Osteocyte (in vitro differentiated cells): Measurements from ENCODE around the gene UPF1. TPM values are rescaled to one million over a fixed set of nuclear protein-coding genes. Genes with fewer than 3 reads are reported as not detected.

Source experiments
- DNase-seq: peaks from one replicate; pipeline ENCODE4 v3.0.0; 2021; ENCODE audit warnings: mixed read lengths; ENCODE audit not compliant: unreplicated experiment; ENCODE audit errors: extremely low spot score
- H3K27ac Mint-ChIP-seq: one replicate; pipeline ENCODE4 v1.8.0; 2021; ENCODE audit warnings: mild to moderate bottlenecking, mixed read lengths; ENCODE audit not compliant: unreplicated experiment
- H3K27me3 Mint-ChIP-seq: one replicate; pipeline ENCODE4 v1.8.0; 2021; ENCODE audit warnings: mixed read lengths; ENCODE audit not compliant: unreplicated experiment
- H3K36me3 Mint-ChIP-seq: one replicate; pipeline ENCODE4 v1.8.0; 2021; ENCODE audit warnings: mixed read lengths; ENCODE audit not compliant: unreplicated experiment
- H3K4me1 Mint-ChIP-seq: one replicate; pipeline ENCODE4 v1.8.0; 2021; ENCODE audit warnings: mixed read lengths; ENCODE audit not compliant: unreplicated experiment
- H3K4me3 Mint-ChIP-seq: one replicate; pipeline ENCODE4 v1.8.0; 2021; ENCODE audit warnings: mild to moderate bottlenecking, moderate library complexity, mixed read lengths; ENCODE audit not compliant: unreplicated experiment
- H3K9me3 Mint-ChIP-seq: one replicate; pipeline ENCODE4 v1.8.0; 2021; ENCODE audit warnings: mixed read lengths; ENCODE audit not compliant: unreplicated experiment
- total RNA-seq: library from RNA; stranded (reverse); gene quantifications from 2 replicates; pipeline ENCODE4 v1.2.1, GENCODE V29; 2021
- TF ChIP-seq, protein P1 (sequence below): fragments of 200-600 bp; sonication (generic); IDR thresholded peaks from 2 replicates; pipeline ENCODE4 v1.5.0; 2021; ENCODE audit warnings: antibody characterized with exemption, mild to moderate bottlenecking, moderate library complexity

Gene UPF1
- total RNA-seq, 1 donor from 2014 or later, result 58.0 TPM

GRCh38 chr19:18871543-18871942 lies 39.8 kb downstream of the UPF1 start:
- DNase-seq, result no peak
- peaks cover 11% of the 10 kb centered on the region for H3K4me1 Mint-ChIP-seq

GRCh38 chr19:18875726-18876125 lies 44.0 kb downstream of the UPF1 start:
- Mint-ChIP-seq H3K4me3 (no peak overlapping the region), H3K4me1 (peaks cover 11% of the 10 kb centered on the region), H3K36me3 (peaks cover 38% of the 10 kb centered on the region), H3K27me3 (no peaks in the 10 kb centered on the region), H3K9me3 (peaks cover 6% of the 10 kb centered on the region), H3K27ac (no peak overlapping the region)
- TF ChIP-seq, protein P1, sequence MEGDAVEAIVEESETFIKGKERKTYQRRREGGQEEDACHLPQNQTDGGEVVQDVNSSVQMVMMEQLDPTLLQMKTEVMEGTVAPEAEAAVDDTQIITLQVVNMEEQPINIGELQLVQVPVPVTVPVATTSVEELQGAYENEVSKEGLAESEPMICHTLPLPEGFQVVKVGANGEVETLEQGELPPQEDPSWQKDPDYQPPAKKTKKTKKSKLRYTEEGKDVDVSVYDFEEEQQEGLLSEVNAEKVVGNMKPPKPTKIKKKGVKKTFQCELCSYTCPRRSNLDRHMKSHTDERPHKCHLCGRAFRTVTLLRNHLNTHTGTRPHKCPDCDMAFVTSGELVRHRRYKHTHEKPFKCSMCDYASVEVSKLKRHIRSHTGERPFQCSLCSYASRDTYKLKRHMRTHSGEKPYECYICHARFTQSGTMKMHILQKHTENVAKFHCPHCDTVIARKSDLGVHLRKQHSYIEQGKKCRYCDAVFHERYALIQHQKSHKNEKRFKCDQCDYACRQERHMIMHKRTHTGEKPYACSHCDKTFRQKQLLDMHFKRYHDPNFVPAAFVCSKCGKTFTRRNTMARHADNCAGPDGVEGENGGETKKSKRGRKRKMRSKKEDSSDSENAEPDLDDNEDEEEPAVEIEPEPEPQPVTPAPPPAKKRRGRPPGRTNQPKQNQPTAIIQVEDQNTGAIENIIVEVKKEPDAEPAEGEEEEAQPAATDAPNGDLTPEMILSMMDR, result no peak
- no peak for DNase-seq

More at GRCh38 chr19:18871543-18871942, 39.8 kb downstream of the UPF1 start:
- H3K27me3 Mint-ChIP-seq, result no peaks in the 10 kb centered on the region
- H3K36me3 Mint-ChIP-seq, result peaks cover 31% of the 10 kb centered on the region
- no peak overlapping the region for H3K4me3 Mint-ChIP-seq
- no peaks in the 10 kb centered on the region for H3K9me3 Mint-ChIP-seq
- no peak overlapping the region for H3K27ac Mint-ChIP-seq
- TF ChIP-seq, protein P1, result no peak

DNA sequence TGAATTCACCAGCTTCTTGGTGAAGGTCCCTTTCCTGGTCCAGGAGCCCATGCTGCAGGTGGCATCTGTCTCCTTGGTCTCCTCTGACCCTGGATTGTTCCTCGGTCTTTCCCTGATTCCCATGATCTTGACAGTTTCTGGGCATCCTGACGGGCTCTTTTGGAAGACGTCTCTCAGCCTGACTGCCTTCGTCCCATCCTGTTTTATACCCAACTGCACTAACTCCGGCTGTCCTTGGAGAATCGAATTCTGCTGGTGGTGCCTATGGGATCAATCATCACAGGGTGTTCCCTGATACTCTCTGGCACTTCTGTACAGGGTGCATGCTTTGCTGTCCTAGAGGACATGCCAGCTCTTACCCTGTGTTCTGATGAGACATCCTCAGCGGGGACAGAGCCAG lies 45.1 kb downstream of the UPF1 start:
- H3K4me3 Mint-ChIP-seq, result no peak overlapping the region
- no peaks in the 10 kb centered on the region for H3K27me3 Mint-ChIP-seq
- peaks cover 7% of the 10 kb centered on the region for H3K4me1 Mint-ChIP-seq
- DNase-seq, result no peak
- TF ChIP-seq, protein P1, result no peak
- H3K9me3 Mint-ChIP-seq, result peaks cover 6% of the 10 kb centered on the region
- no peak overlapping the region for H3K27ac Mint-ChIP-seq
- H3K36me3 Mint-ChIP-seq, result peaks cover 33% of the 10 kb centered on the region

DNA sequence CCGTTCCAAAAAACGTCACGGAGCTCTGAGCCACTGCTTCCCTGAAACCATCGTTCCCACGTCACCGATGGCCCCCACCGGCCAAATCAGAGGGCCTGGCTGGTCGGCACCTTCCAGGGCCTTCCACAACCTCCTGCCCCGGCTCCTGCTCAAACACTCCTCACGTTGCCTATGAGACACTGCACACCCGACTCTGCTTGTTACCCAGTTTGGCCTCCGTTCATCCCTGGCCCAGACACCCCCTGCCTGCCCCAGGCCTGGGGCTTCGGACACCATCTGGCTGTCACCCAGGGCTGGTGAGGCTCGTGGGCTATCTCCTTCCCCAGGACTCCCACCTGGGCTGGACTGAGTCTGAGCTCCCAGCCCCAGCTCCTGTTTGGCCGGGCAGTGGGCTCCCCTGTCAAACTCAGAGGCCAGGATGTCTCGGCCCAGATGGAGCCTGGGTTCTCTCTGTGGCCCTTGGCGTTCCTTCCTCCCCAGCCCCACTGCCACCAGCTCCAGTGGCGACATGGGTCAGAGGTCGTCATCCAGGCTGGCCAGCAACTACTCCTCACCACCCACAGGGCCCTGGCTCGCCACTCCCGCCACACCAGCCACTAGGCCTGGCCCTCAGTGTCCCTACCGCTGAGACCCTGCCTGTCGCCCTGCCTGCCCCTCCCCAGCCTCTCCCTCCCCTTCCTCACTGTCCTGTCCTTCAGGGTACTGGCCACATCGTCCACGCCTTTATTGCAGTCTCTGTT lies 46.5 kb downstream of the UPF1 start:
- H3K4me1 Mint-ChIP-seq, result peaks cover 4% of the 10 kb centered on the region
- H3K27ac Mint-ChIP-seq, result no peak overlapping the region
- TF ChIP-seq, protein P1, result no peak
- no peak overlapping the region for H3K4me3 Mint-ChIP-seq
- DNase-seq, result no peak
- no peaks in the 10 kb centered on the region for H3K27me3 Mint-ChIP-seq
- peaks cover 6% of the 10 kb centered on the region for H3K9me3 Mint-ChIP-seq
- H3K36me3 Mint-ChIP-seq, result peaks cover 28% of the 10 kb centered on the region

DNA sequence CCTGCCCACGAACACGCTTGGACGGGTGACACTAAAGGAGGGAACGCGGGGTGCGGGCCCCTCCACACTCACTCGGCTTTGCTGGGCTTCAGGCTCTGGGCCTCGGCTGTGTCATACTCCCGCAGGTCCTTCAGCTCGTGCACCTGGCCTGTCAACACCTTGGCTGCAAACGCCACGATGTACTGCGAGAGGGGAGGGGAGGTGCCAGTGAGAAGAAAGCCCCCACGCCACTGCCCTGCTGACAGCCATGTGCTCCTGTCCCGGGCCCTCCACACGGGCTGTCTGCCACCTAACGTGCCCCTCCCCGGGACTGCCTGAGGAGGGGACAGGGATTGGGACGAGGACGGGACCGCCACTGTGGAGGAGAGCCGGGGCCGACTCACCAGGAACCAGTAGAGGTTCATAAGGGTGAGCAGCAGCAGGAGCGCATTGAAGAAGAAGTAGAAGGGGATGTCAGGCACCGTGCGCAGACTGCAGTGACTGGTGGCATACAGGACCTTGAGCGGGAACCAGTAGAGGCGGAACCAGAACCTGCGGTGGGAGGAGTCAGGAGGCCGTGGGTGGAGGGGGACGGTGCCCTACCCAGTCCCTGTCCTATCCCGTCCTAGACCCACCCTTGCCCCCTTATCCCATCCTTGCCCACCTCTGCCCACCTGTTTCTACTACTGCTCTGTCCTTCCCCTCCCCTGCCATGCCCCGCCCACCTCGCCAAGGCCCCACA lies 47.3 kb downstream of the UPF1 start:
- no peak overlapping the region for H3K27ac Mint-ChIP-seq
- H3K4me3 Mint-ChIP-seq, result no peak overlapping the region

More for the DNA sequence above, 47.3 kb downstream of the UPF1 start:
- Mint-ChIP-seq H3K36me3 (peaks cover 27% of the 10 kb centered on the region), H3K4me1 (peaks cover 4% of the 10 kb centered on the region), H3K9me3 (peaks cover 6% of the 10 kb centered on the region), H3K27me3 (no peaks in the 10 kb centered on the region)
- DNase-seq, result no peak
- TF ChIP-seq, protein P1, result no peak
